Measurements from ENCODE around the gene RFNG.

Gene RFNG

GRCh38 chr17:82021900-82022309, 29.7 kb downstream of the RFNG start:
- no peak for TF ChIP-seq CTCF (IDR thresholded peaks at IDR 0.05; ENCODE audit: insufficient read depth, low read depth, low read length, missing control alignments)
- DNase-seq (ENCODE audit: low read depth), result no peak
- peak overlapping the region; percentile 64 for H3K4me3 ChIP-seq (ENCODE audit: low read length)

- H3K4me3 ChIP-seq (ENCODE audit: low read length), result peak overlapping the region; percentile 64
- peak; percentile 91 for TF ChIP-seq CTCF (IDR thresholded peaks at IDR 0.05; ENCODE audit: insufficient read depth, low read depth, low read length, missing control alignments)
- peak; percentile 76 for DNase-seq (ENCODE audit: low read depth)
These were observed 30.3 kb downstream of the RFNG start for GRCh38 chr17:82021107-82021899.

- TF ChIP-seq CTCF (IDR thresholded peaks at IDR 0.05; ENCODE audit: insufficient read depth, low read depth, low read length, missing control alignments), result no peak
- no peak for DNase-seq (ENCODE audit: low read depth)
- no peak overlapping the region for H3K4me3 ChIP-seq (ENCODE audit: low read length)
These were observed 31.0 kb downstream of the RFNG start for GRCh38 chr17:82020572-82021106.

GRCh38 chr17:82019690-82020571, 31.7 kb downstream of the RFNG start:
- DNase-seq (ENCODE audit: low read depth), result peak; percentile 52
- peak; percentile 68 for TF ChIP-seq CTCF (IDR thresholded peaks at IDR 0.05; ENCODE audit: insufficient read depth, low read depth, low read length, missing control alignments)
- H3K4me3 ChIP-seq (ENCODE audit: low read length), result no peak overlapping the region

- no peak overlapping the region for H3K4me3 ChIP-seq (ENCODE audit: low read length)
- no peak for TF ChIP-seq CTCF (IDR thresholded peaks at IDR 0.05; ENCODE audit: insufficient read depth, low read depth, low read length, missing control alignments)
- no peak for DNase-seq (ENCODE audit: low read depth)
These were observed 32.5 kb downstream of the RFNG start for GRCh38 chr17:82018989-82019689.

- H3K4me3 ChIP-seq (ENCODE audit: low read length), result no peak overlapping the region
- no peak for DNase-seq (ENCODE audit: low read depth)
- no peak for TF ChIP-seq CTCF (IDR thresholded peaks at IDR 0.05; ENCODE audit: insufficient read depth, low read depth, low read length, missing control alignments)
These were observed 33.2 kb downstream of the RFNG start for GRCh38 chr17:82018152-82018988.

Data from epithelial cell of esophagus (primary cell).